HUES6 (cell line): Measurements from ENCODE around the gene SH3PXD2B.
"Not testable (repeated sequence)": the region's sequence is repeated elsewhere in the genome, so short reads cannot be mapped to it uniquely, and the experiment has no call there.

Experiments
- H3K27ac ChIP-seq: 2 replicates; pipeline ENCODE4 v1.7.0; 2013; ENCODE audit warnings: low read depth, mild to moderate bottlenecking, low read length, inconsistent platforms
- H3K27me3 ChIP-seq: 2 replicates; pipeline ENCODE4 v1.6.1; 2013; ENCODE audit warnings: low read length; ENCODE audit not compliant: control insufficient read depth, insufficient read depth
- H3K36me3 ChIP-seq: 2 replicates; pipeline ENCODE4 v1.6.1; 2013; ENCODE audit warnings: low read length; ENCODE audit not compliant: control insufficient read depth, insufficient read depth
- H3K4me1 ChIP-seq: 2 replicates; pipeline ENCODE4 v1.6.1; 2013; ENCODE audit warnings: low read length; ENCODE audit not compliant: control insufficient read depth, insufficient read depth
- H3K4me3 ChIP-seq: 2 replicates; pipeline ENCODE4 v1.5.1; 2013; ENCODE audit warnings: low read depth, low read length
- H3K9ac ChIP-seq: one replicate; pipeline ENCODE4 v1.6.1; 2013; ENCODE audit warnings: mild to moderate bottlenecking, low read length
- H3K9me3 ChIP-seq: 2 replicates; pipeline ENCODE4 v1.6.1; 2013; ENCODE audit warnings: low read depth, low read length; ENCODE audit not compliant: control insufficient read depth, insufficient read depth

Gene SH3PXD2B

GRCh38 chr5:172303572-172304335 is 150.6 kb downstream of the SH3PXD2B start:
- Histone ChIP-seq H3K27me3 (no peaks in the 10 kb centered on the region), H3K27ac (peak overlapping the region; percentile 52; the same call in 1 of the 2 replicates), H3K9ac (peak overlapping the region; percentile 22), H3K4me3 (no peak overlapping the region), H3K4me1 (0 out of 2 replicates have a peak, but pooled peaks cover 5% of the 10 kb centered on the region), H3K9me3 (peaks cover 9% of the 10 kb centered on the region), H3K36me3 (no peaks in the 10 kb centered on the region)

GRCh38 chr5:172303162-172303561 is 151.2 kb downstream of the SH3PXD2B start:
- Histone ChIP-seq H3K27ac (no peak overlapping the region), H3K36me3 (no peaks in the 10 kb centered on the region), H3K9me3 (peaks cover 9% of the 10 kb centered on the region), H3K4me1 (0 out of 2 replicates have a peak, but pooled peaks cover 5% of the 10 kb centered on the region), H3K4me3 (no peak overlapping the region), H3K9ac (no peak overlapping the region), H3K27me3 (no peaks in the 10 kb centered on the region)

GRCh38 chr5:172302047-172302710 is 152.1 kb downstream of the SH3PXD2B start:
- Histone ChIP-seq H3K4me3 (no peak overlapping the region), H3K27me3 (no peaks in the 10 kb centered on the region)

DNA sequence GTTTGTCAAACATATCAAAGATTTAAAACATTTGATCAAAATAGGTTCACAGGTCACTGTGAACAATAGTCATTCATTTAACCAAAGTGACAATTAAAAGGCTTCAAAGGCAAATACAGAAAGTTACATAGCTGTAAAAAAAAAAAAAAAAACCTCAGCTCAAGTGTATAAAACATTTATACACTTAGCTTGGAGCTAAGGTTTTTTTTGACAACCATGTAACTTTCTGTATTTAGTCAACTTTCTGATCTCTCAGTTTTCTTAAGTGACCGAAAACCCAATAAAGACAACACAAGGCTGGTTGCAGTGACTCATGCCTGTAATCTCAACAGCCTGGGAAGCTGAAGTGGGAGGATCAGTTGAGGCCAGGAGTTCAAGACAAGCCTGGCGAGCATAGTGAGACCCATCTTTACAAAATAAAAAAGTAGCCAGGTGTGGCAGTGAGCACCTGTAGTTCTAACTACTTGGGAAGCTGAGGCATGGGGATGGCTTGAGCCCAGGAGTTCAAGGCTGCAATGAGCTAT is 154.3 kb downstream of the SH3PXD2B start:
- H3K4me1 ChIP-seq, result 0 out of 2 replicates have a peak, but pooled peaks cover 5% of the 10 kb centered on the region
- no peak overlapping the region for H3K9ac ChIP-seq
- H3K27ac ChIP-seq, result no peak overlapping the region
- no peaks in the 10 kb centered on the region for H3K36me3 ChIP-seq
- H3K27me3 ChIP-seq, result no peaks in the 10 kb centered on the region
- 0 out of 2 replicates have a peak, but pooled peaks cover 1% of the 10 kb centered on the region for H3K9me3 ChIP-seq
- no peak overlapping the region for H3K4me3 ChIP-seq

More at GRCh38 chr5:172302047-172302710, 152.1 kb downstream of the SH3PXD2B start:
- no peaks in the 10 kb centered on the region for H3K36me3 ChIP-seq
- H3K4me1 ChIP-seq, result 0 out of 2 replicates have a peak, but pooled peaks cover 5% of the 10 kb centered on the region
- no peak overlapping the region for H3K9ac ChIP-seq
- peaks cover 9% of the 10 kb centered on the region for H3K9me3 ChIP-seq
- no peak overlapping the region for H3K27ac ChIP-seq

DNA sequence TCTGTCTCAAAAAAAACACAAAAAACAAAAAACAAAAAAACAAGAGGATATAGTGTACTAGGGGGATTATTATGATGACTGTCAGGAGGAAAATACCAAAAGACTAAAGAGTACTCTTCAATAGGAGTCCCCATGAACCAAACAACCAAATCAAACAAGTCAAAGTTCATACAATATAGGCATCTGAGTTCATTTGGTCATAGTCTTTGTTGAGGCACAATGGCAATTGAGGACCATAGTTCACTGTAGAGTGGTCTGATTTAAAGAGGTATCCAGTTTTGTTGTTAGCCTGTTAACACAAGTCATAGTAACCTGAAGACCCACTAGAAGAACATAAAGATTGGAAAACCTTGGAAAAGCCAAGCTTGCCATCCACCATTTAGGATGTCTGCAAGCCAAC is 159.5 kb downstream of the SH3PXD2B start:
- Histone ChIP-seq H3K36me3 (no peaks in the 10 kb centered on the region), H3K4me3 (no peak overlapping the region), H3K9ac (no peak overlapping the region), H3K9me3 (no peaks in the 10 kb centered on the region), H3K27ac (no peak overlapping the region), H3K27me3 (no peaks in the 10 kb centered on the region), H3K4me1 (peaks cover 4% of the 10 kb centered on the region; the same call in 1 of the 2 replicates)

DNA sequence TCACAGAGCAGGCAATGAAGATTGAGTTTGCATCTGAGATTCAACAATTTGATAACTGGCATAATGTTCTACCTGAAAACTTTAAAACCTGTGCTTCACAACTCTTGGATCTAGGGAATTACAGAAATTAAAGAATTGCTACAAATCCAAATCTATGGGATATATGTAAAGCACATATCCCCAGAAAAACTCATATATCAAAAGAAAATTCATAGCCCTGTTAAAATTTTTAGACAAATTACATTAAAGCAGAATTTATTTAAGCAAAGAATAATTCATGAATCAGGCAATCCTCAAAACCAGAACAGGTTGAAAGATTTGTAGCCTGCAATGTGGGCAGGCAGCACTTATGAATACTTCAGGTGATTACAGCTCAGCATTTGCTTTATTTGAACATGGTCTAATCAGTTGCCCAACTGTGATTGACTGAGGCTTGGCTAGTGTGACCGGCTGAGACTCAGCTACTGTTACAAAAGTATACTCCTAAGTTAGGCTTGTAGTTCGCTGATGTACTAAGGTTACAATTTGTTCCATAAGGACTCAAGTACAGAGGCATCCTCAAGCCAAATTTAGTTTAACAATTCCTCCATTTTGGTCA is 160.5 kb downstream of the SH3PXD2B start:
- peaks cover 4% of the 10 kb centered on the region; the same call in 1 of the 2 replicates for H3K4me1 ChIP-seq
- H3K27ac ChIP-seq, result no peak overlapping the region
- no peaks in the 10 kb centered on the region for H3K36me3 ChIP-seq
- no peak overlapping the region for H3K4me3 ChIP-seq
- no peaks in the 10 kb centered on the region for H3K9me3 ChIP-seq
- H3K9ac ChIP-seq, result no peak overlapping the region
- H3K27me3 ChIP-seq, result no peaks in the 10 kb centered on the region

DNA sequence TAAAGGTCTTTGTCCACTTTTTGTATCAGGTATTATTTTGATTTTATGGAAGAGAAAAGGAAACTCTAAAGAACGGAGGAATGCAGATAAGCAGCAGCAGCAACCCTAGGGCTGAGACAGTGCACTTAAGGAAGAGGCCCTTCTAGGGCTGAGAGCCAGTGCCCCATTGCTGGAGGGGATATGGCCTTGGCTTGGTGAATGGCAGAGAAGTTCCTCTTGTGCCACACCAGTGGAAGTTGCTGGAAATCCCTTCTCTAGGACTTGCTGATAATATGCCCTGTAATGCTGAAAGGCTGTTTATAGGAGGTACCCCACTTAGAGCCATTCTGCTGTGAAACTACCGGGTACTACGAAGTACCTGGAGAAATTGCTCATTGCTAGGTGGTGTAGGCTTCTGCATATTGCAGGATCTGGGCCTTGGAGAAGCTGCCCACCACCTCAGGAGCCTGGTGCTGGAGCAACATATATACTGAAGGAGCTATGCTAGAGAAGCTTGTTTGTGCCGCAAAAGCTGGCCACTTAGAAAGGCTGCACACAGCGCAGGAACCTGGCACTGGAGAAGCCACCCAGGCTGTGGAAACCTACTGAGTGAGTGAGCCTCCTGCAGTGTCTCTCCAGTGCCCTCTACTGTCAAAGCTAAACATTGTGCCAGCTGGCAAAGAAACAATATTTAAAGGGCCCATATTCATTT is 161.1 kb downstream of the SH3PXD2B start:
- no peak overlapping the region for H3K27ac ChIP-seq
- no peaks in the 10 kb centered on the region for H3K27me3 ChIP-seq
- H3K4me1 ChIP-seq, result peaks cover 4% of the 10 kb centered on the region; the same call in 1 of the 2 replicates
- no peaks in the 10 kb centered on the region for H3K36me3 ChIP-seq
- H3K9me3 ChIP-seq, result no peaks in the 10 kb centered on the region
- no peak overlapping the region for H3K9ac ChIP-seq
- no peak overlapping the region for H3K4me3 ChIP-seq

DNA sequence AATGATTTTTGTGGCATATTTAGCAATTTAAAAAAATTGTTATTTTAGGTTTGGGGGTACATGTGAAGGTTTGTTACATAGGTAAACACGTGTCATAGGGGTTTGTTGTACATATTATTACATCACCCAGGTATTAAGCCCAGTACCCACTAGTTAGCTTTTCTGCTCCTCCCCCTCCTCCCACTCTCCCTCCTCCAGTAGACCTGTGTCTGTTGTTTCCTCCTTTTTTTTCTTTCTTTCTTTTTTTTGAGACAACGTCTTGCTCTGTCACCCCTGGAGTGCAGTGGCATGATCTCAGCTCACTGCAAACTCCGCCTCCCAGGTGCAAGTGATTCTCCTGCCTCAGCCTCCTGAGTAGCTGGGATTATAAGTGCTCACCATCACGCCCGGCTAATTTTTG is 162.5 kb downstream of the SH3PXD2B start:
- not testable (repeated sequence) for H3K27me3 ChIP-seq, H3K4me3 ChIP-seq, H3K27ac ChIP-seq, H3K36me3 ChIP-seq, H3K4me1 ChIP-seq, H3K9me3 ChIP-seq, H3K9ac ChIP-seq

GRCh38 chr5:172288465-172288864 is 165.9 kb downstream of the SH3PXD2B start:
- H3K9me3 ChIP-seq, result no peaks in the 10 kb centered on the region
- H3K27ac ChIP-seq, result no peak overlapping the region
- no peaks in the 10 kb centered on the region for H3K27me3 ChIP-seq
- no peak overlapping the region for H3K4me3 ChIP-seq
- peaks cover 17% of the 10 kb centered on the region; the same call in 1 of the 2 replicates for H3K4me1 ChIP-seq
- H3K36me3 ChIP-seq, result no peaks in the 10 kb centered on the region
- H3K9ac ChIP-seq, result no peak overlapping the region

GRCh38 chr5:172287140-172287539 is 167.2 kb downstream of the SH3PXD2B start:
- peaks cover 12% of the 10 kb centered on the region; the same call in 1 of the 2 replicates for H3K4me1 ChIP-seq
- not testable (repeated sequence) for H3K27ac ChIP-seq, H3K9me3 ChIP-seq, H3K4me3 ChIP-seq, H3K9ac ChIP-seq, H3K36me3 ChIP-seq, H3K27me3 ChIP-seq
